Upper lobe of left lung (tissue), 4 donors: ENCODE data around the gene TNS3.
"Not testable (repeated sequence)": the region's sequence is repeated elsewhere in the genome, so short reads cannot be mapped to it uniquely, and the experiment has no call there.

ENCODE experiments used
- EP300 ChIP-seq, 4 donors: sonication (generic); formaldehyde crosslinking; IDR thresholded peaks; one replicate each; pipeline ENCODE4 v1.5.1; 2017; ENCODE audit warnings: antibody characterized with exemption in 4 of 4, control low read depth in 2 of 4
- POLR2AphosphoS5 ChIP-seq, 2 donors: sonication (generic); formaldehyde crosslinking; IDR thresholded peaks; one replicate each; pipeline ENCODE4 v1.5.1; 2017; ENCODE audit warnings: antibody characterized with exemption in 2 of 2
- TF ChIP-seq, protein P1 (sequence below), 6 experiments: fragments of 450-650 bp in 4 of 6; fragments of 200-600 bp in 2 of 6; sonication (generic) in 2 of 6; IDR thresholded peaks; one replicate each; pipeline ENCODE4 v1.5.1; 2016 to 2019; ENCODE audit warnings: antibody characterized with exemption in 6 of 6

DNA sequence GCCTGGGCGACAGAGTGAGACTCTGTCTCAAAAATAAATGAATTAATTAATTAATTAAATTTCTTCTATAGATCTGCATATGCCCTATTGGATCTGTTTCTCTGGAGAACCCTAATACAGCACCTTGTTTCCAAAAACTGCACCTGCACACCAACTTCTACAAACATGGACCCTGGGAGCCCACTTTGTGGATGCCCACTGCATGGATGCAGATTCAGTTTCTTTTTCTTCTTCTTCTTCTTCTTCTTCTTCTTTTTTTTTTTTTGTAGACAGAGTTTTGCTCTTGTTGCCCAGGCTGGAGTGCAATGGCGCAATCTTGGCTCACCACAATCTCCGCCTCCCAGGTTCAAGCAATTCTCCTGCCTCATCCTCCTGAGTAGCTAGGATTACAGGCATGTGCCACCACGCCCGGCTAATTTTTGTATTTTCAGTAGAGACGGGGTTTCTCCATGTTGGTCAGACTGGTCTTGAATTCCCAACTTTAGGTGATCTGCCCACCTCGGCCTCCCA lies 4.3 kb upstream of the TNS3 start:
- not testable (repeated sequence) for TF ChIP-seq EP300, POLR2AphosphoS5 (IDR thresholded peaks at IDR 0.05)
- TF ChIP-seq, protein P1, sequence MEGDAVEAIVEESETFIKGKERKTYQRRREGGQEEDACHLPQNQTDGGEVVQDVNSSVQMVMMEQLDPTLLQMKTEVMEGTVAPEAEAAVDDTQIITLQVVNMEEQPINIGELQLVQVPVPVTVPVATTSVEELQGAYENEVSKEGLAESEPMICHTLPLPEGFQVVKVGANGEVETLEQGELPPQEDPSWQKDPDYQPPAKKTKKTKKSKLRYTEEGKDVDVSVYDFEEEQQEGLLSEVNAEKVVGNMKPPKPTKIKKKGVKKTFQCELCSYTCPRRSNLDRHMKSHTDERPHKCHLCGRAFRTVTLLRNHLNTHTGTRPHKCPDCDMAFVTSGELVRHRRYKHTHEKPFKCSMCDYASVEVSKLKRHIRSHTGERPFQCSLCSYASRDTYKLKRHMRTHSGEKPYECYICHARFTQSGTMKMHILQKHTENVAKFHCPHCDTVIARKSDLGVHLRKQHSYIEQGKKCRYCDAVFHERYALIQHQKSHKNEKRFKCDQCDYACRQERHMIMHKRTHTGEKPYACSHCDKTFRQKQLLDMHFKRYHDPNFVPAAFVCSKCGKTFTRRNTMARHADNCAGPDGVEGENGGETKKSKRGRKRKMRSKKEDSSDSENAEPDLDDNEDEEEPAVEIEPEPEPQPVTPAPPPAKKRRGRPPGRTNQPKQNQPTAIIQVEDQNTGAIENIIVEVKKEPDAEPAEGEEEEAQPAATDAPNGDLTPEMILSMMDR (IDR thresholded peaks at IDR 0.05), result not testable (repeated sequence)
